GM12878 (cell line): ENCODE results near the gene PRR7. TPM values are rescaled to one million over a fixed set of nuclear protein-coding genes. Genes with fewer than 3 reads are reported as not detected.

Experiments used
- BCL11A ChIP-seq: IDR thresholded peaks from 2 replicates; pipeline ENCODE4 v1.6.1; 2011; ENCODE audit warnings: low read depth, low read length
- ETV6 ChIP-seq, 2 experiments: fragments of 450-650 bp in 1 of 2; IDR thresholded peaks in 1 of 2; conservative IDR thresholded peaks in 1 of 2; 2 replicates each; pipeline ENCODE4 v1.6.1; 2014; ENCODE audit warnings: antibody characterized with exemption in 1 of 2, borderline replicate concordance in 1 of 2, low read depth in 1 of 2, mild to moderate bottlenecking in 1 of 2, moderate library complexity in 1 of 2
- GATAD2B ChIP-seq: fragments of 450-650 bp; conservative IDR thresholded peaks from 2 replicates; pipeline ENCODE4 v1.6.1; 2017; ENCODE audit warnings: low read depth, mild to moderate bottlenecking, moderate library complexity
- IKZF1 ChIP-seq: fragments of 450-650 bp; conservative IDR thresholded peaks from 2 replicates; pipeline ENCODE4 v1.6.1; 2017; ENCODE audit warnings: antibody characterized with exemption, mild to moderate bottlenecking
- JUNB ChIP-seq: IDR thresholded peaks from 2 replicates; pipeline ENCODE4 v1.6.1; 2016; ENCODE audit warnings: antibody characterized with exemption, mild to moderate bottlenecking
- JUND ChIP-seq: IDR thresholded peaks from 2 replicates; pipeline ENCODE4 v1.6.1; 2012; ENCODE audit warnings: low read depth, mild to moderate bottlenecking, low read length, improper control_type of control experiment, moderate library complexity
- LARP7 ChIP-seq: fragments of 450-650 bp; IDR thresholded peaks from 2 replicates; pipeline ENCODE4 v1.6.1; 2017; ENCODE audit warnings: mild to moderate bottlenecking
- NFYA ChIP-seq: IDR thresholded peaks from 2 replicates; pipeline ENCODE4 v1.6.1; 2011; ENCODE audit warnings: low read depth, mild to moderate bottlenecking, low read length, improper control_type of control experiment, borderline replicate concordance
- NRF1 ChIP-seq: conservative IDR thresholded peaks from 2 replicates; pipeline ENCODE4 v1.6.1; 2011; ENCODE audit warnings: mild to moderate bottlenecking, low read depth, low read length, improper control_type of control experiment
- PML ChIP-seq: IDR thresholded peaks from 2 replicates; pipeline ENCODE4 v1.6.1; 2012; ENCODE audit warnings: low read length, inconsistent platforms
- REST ChIP-seq: IDR thresholded peaks from 2 replicates; pipeline ENCODE4 v1.6.1; 2012; ENCODE audit warnings: mild to moderate bottlenecking, low read depth, low read length
- RFX5 ChIP-seq: IDR thresholded peaks from 2 replicates; pipeline ENCODE4 v1.6.1; 2011; ENCODE audit warnings: low read depth, low read length, improper control_type of control experiment
- TCF3 ChIP-seq: IDR thresholded peaks from 2 replicates; pipeline ENCODE4 v1.6.1; 2012; ENCODE audit warnings: low read depth, mild to moderate bottlenecking, low read length, borderline replicate concordance; ENCODE audit not compliant: insufficient read depth
- ZNF24 ChIP-seq: fragments of 450-650 bp; IDR thresholded peaks from 2 replicates; pipeline ENCODE4 v1.6.1; 2017; ENCODE audit warnings: antibody characterized with exemption, mild to moderate bottlenecking
- polyA plus RNA-seq, 11 experiments: library from polyadenylated mRNA; depleted of rRNA in 4 of 11; unstranded in 6 of 11; stranded (reverse) in 5 of 11; fragments of >200 nt; fragmentation: Nextera tagmentation in 4 of 11; fragmentation: Illumina TruSeq in 1 of 11; extraction: Ambion mirVana in 4 of 11; extraction: Trizol in 1 of 11; gene quantifications; 1 replicate in 1 of 11; 2 replicates in 10 of 11; pipeline versions ENCODE4 v1.2.1 to v1.2.3, GENCODE V29; 2011 to 2016; ENCODE audit warnings: inconsistent platforms in 2 of 11, missing spikeins in 2 of 11, low read depth in 1 of 11
- total RNA-seq, 4 experiments: library from RNA; depleted of rRNA in 3 of 4; stranded (reverse); fragments of >200 nt in 3 of 4; fragmentation: Illumina TruSeq in 1 of 4; extraction: Trizol in 1 of 4; gene quantifications; 2 replicates each; pipeline versions ENCODE4 v1.2.1 to v1.2.3, GENCODE V29; 2013 to 2021
- TF ChIP-seq, protein P1 (sequence below): fragments of 450-650 bp; formaldehyde crosslinking; IDR thresholded peaks from 2 replicates; pipeline ENCODE4 v1.4.0; 2022; ENCODE audit warnings: mild to moderate bottlenecking, moderate library complexity
- TF ChIP-seq, protein P2 (sequence below): fragments of 450-650 bp; IDR thresholded peaks from 2 replicates; pipeline ENCODE4 v1.6.1; 2018; ENCODE audit warnings: mild to moderate bottlenecking, low read depth, moderate library complexity; ENCODE audit not compliant: partially characterized antibody
- TF ChIP-seq, protein P3 (sequence below): fragments of 450-650 bp; IDR thresholded peaks from 2 replicates; pipeline ENCODE4 v1.6.1; 2016; ENCODE audit warnings: mild to moderate bottlenecking

PRR7 gene
- total and polyA plus RNA-seq, 10 of the 15 experiments (the other 5 are each of a cell fraction or from before 2014, with no cell fraction given) = 0.09 to 18.8 (median 4.6) TPM; not detected in 2

GRCh38 chr5:177497292-177498012 lies 50.8 kb downstream of the PRR7 start, which contains the start of gene PDLIM7 (continued):
- TF ChIP-seq JUND = 0 out of 2 replicates have a peak, but pooled peaks have one; percentile 14
- TF ChIP-seq ZNF24 = no peak
- TF ChIP-seq RFX5 = no peak
- TF ChIP-seq NRF1 = 0 out of 2 replicates have a peak, but pooled peaks have one; percentile 20
- TF ChIP-seq BCL11A = no peak
- TF ChIP-seq, protein P1, sequence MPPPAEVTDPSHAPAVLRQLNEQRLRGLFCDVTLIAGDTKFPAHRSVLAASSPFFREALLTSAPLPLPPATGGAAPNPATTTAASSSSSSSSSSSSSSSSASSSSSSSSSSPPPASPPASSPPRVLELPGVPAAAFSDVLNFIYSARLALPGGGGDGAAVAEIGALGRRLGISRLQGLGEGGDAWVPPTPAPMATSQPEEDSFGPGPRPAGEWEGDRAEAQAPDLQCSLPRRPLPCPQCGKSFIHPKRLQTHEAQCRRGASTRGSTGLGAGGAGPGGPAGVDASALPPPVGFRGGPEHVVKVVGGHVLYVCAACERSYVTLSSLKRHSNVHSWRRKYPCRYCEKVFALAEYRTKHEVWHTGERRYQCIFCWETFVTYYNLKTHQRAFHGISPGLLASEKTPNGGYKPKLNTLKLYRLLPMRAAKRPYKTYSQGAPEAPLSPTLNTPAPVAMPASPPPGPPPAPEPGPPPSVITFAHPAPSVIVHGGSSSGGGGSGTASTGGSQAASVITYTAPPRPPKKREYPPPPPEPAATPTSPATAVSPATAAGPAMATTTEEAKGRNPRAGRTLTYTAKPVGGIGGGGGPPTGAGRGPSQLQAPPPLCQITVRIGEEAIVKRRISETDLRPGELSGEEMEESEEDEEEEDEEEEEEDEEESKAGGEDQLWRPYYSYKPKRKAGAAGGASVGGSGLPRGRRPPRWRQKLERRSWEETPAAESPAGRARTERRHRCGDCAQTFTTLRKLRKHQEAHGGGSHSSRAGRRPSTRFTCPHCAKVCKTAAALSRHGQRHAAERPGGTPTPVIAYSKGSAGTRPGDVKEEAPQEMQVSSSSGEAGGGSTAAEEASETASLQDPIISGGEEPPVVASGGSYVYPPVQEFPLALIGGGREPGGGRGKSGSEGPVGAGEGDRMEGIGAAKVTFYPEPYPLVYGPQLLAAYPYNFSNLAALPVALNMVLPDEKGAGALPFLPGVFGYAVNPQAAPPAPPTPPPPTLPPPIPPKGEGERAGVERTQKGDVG (CRISPR knock-in tag) = no peak
- no peak for TF ChIP-seq REST
- TF ChIP-seq, protein P2, sequence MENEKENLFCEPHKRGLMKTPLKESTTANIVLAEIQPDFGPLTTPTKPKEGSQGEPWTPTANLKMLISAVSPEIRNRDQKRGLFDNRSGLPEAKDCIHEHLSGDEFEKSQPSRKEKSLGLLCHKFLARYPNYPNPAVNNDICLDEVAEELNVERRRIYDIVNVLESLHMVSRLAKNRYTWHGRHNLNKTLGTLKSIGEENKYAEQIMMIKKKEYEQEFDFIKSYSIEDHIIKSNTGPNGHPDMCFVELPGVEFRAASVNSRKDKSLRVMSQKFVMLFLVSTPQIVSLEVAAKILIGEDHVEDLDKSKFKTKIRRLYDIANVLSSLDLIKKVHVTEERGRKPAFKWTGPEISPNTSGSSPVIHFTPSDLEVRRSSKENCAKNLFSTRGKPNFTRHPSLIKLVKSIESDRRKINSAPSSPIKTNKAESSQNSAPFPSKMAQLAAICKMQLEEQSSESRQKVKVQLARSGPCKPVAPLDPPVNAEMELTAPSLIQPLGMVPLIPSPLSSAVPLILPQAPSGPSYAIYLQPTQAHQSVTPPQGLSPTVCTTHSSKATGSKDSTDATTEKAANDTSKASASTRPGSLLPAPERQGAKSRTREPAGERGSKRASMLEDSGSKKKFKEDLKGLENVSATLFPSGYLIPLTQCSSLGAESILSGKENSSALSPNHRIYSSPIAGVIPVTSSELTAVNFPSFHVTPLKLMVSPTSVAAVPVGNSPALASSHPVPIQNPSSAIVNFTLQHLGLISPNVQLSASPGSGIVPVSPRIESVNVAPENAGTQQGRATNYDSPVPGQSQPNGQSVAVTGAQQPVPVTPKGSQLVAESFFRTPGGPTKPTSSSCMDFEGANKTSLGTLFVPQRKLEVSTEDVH = no peak
- TF ChIP-seq PML = peak; percentile 66; the same call in 1 of the 2 replicates
- TF ChIP-seq, protein P3, sequence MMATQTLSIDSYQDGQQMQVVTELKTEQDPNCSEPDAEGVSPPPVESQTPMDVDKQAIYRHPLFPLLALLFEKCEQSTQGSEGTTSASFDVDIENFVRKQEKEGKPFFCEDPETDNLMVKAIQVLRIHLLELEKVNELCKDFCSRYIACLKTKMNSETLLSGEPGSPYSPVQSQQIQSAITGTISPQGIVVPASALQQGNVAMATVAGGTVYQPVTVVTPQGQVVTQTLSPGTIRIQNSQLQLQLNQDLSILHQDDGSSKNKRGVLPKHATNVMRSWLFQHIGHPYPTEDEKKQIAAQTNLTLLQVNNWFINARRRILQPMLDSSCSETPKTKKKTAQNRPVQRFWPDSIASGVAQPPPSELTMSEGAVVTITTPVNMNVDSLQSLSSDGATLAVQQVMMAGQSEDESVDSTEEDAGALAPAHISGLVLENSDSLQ = no peak
- TF ChIP-seq GATAD2B = peak; percentile 86; the same call in 1 of the 2 replicates
- TF ChIP-seq TCF3 = no peak
- peak; percentile 75 for TF ChIP-seq IKZF1
- TF ChIP-seq ETV6 (conservative IDR thresholded peaks at IDR 0.05 in 1 of 2, IDR thresholded peaks at IDR 0.05 in 1 of 2; ENCODE audit: borderline replicate concordance in 1 of 2, low read depth in 1 of 2) = no peak
- no peak for TF ChIP-seq JUNB
- TF ChIP-seq LARP7 = peak; percentile 69; the same call in 1 of the 2 replicates
- TF ChIP-seq NFYA = no peak
